Measurements from ENCODE around the gene ZNF585A.
"Not testable (repeated sequence)": the region's sequence is repeated elsewhere in the genome, so short reads cannot be mapped to it uniquely, and the experiment has no call there.

ZNF585A gene

GRCh38 chr19:37128821-37129177 is 43.7 kb downstream of the ZNF585A start:
- Mint-ChIP-seq H3K4me3 (no peak overlapping the region), H3K27ac (no peak overlapping the region), H3K36me3 (peaks cover 46% of the 10 kb centered on the region), H3K27me3 (no peaks in the 10 kb centered on the region), H3K9me3 (peaks cover 37% of the 10 kb centered on the region), H3K4me1 (no peaks in the 10 kb centered on the region)
- no peak for ATAC-seq (ENCODE audit: low read depth)
- no peak for DNase-seq (ENCODE audit: low spot score in 2 of 2)

- Mint-ChIP-seq H3K36me3 (peaks cover 44% of the 10 kb centered on the region), H3K27ac (no peak overlapping the region), H3K4me1 (no peaks in the 10 kb centered on the region), H3K9me3 (peaks cover 33% of the 10 kb centered on the region), H3K27me3 (no peaks in the 10 kb centered on the region), H3K4me3 (no peak overlapping the region)
- ATAC-seq (ENCODE audit: low read depth): no peak
- DNase-seq (ENCODE audit: low spot score in 2 of 2): no peak
Observed at GRCh38 chr19:37127999-37128820, 44.3 kb downstream of the ZNF585A start.

- not testable (repeated sequence) for H3K27me3 Mint-ChIP-seq; H3K27ac Mint-ChIP-seq; DNase-seq (ENCODE audit: low spot score in 2 of 2); ATAC-seq (ENCODE audit: low read depth); H3K4me1 Mint-ChIP-seq; H3K4me3 Mint-ChIP-seq
- Mint-ChIP-seq H3K9me3 (peaks cover 29% of the 10 kb centered on the region), H3K36me3 (peaks cover 33% of the 10 kb centered on the region)
Observed at GRCh38 chr19:37122093-37122492, 50.4 kb downstream of the ZNF585A start.

- H3K36me3 Mint-ChIP-seq: peaks cover 64% of the 10 kb centered on the region
- H3K27me3 Mint-ChIP-seq: no peaks in the 10 kb centered on the region
- peaks cover 15% of the 10 kb centered on the region for H3K9me3 Mint-ChIP-seq
- ATAC-seq (ENCODE audit: low read depth) (no peak), DNase-seq (ENCODE audit: low spot score in 2 of 2) (no peak)
- no peak overlapping the region for H3K4me3 Mint-ChIP-seq
- H3K27ac Mint-ChIP-seq: no peak overlapping the region
- H3K4me1 Mint-ChIP-seq: no peaks in the 10 kb centered on the region
Observed at GRCh38 chr19:37114001-37114400, 58.5 kb downstream of the ZNF585A start.

- H3K36me3 Mint-ChIP-seq: peaks cover 83% of the 10 kb centered on the region
- not testable (repeated sequence) for H3K4me1 Mint-ChIP-seq; DNase-seq (ENCODE audit: low spot score in 2 of 2); H3K4me3 Mint-ChIP-seq; H3K27me3 Mint-ChIP-seq; H3K27ac Mint-ChIP-seq; ATAC-seq (ENCODE audit: low read depth)
- peaks cover 13% of the 10 kb centered on the region for H3K9me3 Mint-ChIP-seq
Observed at GRCh38 chr19:37111753-37112152, 60.7 kb downstream of the ZNF585A start.

GRCh38 chr19:37104135-37104534 is 68.4 kb downstream of the ZNF585A start:
- Mint-ChIP-seq H3K36me3 (peaks cover 82% of the 10 kb centered on the region), H3K9me3 (peaks cover 25% of the 10 kb centered on the region)
- not testable (repeated sequence) for ATAC-seq (ENCODE audit: low read depth); DNase-seq (ENCODE audit: low spot score in 2 of 2); H3K27me3 Mint-ChIP-seq; H3K4me1 Mint-ChIP-seq; H3K27ac Mint-ChIP-seq; H3K4me3 Mint-ChIP-seq

- Mint-ChIP-seq H3K36me3 (peaks cover 85% of the 10 kb centered on the region), H3K27ac (no peak overlapping the region), H3K4me1 (no peaks in the 10 kb centered on the region), H3K27me3 (no peaks in the 10 kb centered on the region), H3K4me3 (no peak overlapping the region), H3K9me3 (peaks cover 29% of the 10 kb centered on the region)
- no peak for DNase-seq (ENCODE audit: low spot score in 2 of 2)
- no peak for ATAC-seq (ENCODE audit: low read depth)
Observed at GRCh38 chr19:37098570-37098969, 73.9 kb downstream of the ZNF585A start.

GRCh38 chr19:37095859-37096258 is 76.6 kb downstream of the ZNF585A start:
- H3K4me1 Mint-ChIP-seq: no peaks in the 10 kb centered on the region
- no peak overlapping the region for H3K4me3 Mint-ChIP-seq
- peaks cover 82% of the 10 kb centered on the region for H3K36me3 Mint-ChIP-seq
- no peak for ATAC-seq (ENCODE audit: low read depth)
- no peak for DNase-seq (ENCODE audit: low spot score in 2 of 2)
- no peak overlapping the region for H3K27ac Mint-ChIP-seq
- no peaks in the 10 kb centered on the region for H3K27me3 Mint-ChIP-seq
- peaks cover 24% of the 10 kb centered on the region for H3K9me3 Mint-ChIP-seq
